GM19452 (cell line): ENCODE data around the gene TNMD.

Source experiments
- ATAC-seq: cut with Tn5 transposase; IDR thresholded peaks from one replicate; pipeline ENCODE4 v1.9.1; 2021; ENCODE audit not compliant: unreplicated experiment

Gene TNMD

DNA sequence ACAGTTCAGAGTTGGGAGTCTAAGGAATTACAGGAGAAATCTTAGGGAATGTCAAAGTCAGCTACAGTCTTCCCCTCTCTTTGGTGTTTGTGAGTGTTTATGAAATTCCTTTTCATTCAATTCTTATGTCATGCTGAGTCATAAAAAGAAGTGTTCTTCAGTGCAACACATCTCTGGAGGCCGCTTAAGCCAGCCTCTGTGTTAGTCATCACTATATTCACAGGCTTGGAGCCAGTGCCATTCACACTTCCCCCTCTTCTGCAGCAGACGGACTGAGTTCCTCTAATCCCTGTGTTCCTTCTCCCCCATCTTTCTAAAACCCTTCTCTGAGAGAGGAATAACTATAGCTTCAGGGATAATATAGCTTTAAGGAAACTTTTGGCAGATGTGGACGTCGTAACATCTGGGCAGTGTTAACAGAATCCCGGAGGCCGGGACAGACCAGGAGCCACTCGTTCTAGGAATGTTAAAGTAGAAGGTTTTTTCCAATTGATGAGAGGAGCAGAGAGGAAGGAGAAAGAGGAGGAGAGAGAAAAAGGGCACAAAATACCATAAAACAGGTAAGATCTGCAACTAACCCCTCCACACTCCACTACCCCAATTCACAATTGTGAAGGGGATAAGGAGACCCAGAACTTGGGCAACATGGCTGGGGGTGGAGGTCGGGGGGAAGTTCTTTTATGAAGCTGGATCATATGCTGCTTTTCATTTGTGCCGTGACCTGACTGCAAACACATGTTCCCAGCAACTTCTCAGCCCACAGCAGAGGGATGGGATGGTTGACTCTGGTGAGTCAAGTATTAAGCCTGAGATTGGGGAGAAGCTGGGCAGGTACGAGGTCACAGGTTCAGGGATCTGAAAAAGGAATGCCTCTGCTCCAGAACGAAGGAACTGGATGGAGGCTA, 59.5 kb downstream of the TNMD start, which contains the start of gene SRPX2:
TSS of gene SRPX2 (plus strand) at position 244 of the 905 bp plus-strand sequence. CDS start 2,124 bp downstream, outside the sequence.
- ATAC-seq, result no peak

- ATAC-seq, result no peak
Observed at GRCh38 chrX:100645106-100645505, 60.4 kb downstream of the TNMD start.

GRCh38 chrX:100647095-100647494, 62.4 kb downstream of the TNMD start:
- no peak for ATAC-seq

- ATAC-seq, result no peak
Observed at GRCh38 chrX:100647739-100648138, 63.0 kb downstream of the TNMD start.

DNA sequence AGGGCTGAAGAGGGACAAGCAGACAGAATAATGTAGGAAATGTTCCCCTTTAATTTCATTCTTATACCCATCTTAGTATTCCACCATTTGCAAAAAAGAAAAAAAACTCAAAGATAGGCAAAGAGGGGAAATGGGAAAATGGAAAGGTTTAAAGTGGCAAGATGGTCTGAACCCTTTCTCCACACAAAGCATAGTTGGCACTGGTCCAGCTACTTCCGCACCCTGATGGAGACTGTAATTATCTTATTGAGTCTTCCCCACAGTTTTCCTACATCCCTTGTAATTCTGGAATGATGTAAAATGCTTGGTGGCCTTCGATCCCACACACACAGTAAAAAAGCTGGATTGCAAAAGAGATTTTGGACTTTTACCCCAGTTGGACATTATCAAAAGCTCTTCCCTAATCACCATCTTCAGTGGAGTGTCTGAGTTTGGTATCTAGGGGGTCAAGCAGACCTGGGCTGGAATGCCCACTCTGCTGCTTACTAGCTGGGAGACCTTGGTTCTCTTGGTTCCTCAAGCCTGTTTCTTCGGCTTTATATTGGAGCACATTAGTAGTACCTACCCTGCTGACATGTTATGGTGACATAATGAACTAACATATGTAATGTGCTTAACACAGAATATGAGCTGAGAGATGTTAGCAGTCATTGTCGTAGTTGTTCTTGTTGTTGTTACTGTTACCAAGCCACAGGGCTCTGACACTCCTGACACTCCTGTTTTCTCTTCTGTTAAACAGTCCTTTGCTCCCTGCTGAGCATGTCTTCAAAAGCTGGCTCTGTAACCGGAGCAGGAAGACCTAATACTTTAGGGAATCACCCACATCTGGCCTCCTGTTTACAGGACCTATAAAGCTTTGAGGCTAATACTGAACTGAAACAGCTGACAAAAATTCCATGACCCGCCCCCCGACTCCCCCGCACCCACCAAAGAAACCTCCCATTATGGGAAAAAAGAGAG, 64.0 kb downstream of the TNMD start:
- no peak for ATAC-seq
